HEK293 (cell line): ENCODE data around the gene GBF1.

Experiments
- CTCF ChIA-PET: fragments of 350-600 bp; formaldehyde crosslinking; extraction: SDS; loops from one replicate; lab custom pipeline; 2021; ENCODE audit warnings: antibody characterized with exemption; lab: Yijun Ruan, JAX
- POLR2A ChIA-PET: fragments of 300-600 bp; formaldehyde crosslinking; extraction: SDS; loops from one replicate; lab custom pipeline; 2020; ENCODE audit warnings: antibody characterized with exemption, inconsistent platforms; lab: Yijun Ruan, JAX
- H3K27ac ChIP-seq: fragments of 200-500 bp; sonication (Bioruptor generic); 2 replicates; pipeline ENCODE4 v1.5.1; 2014; ENCODE audit warnings: low read depth, low read length, control low read depth, inconsistent platforms; ENCODE audit errors: extremely low read depth
- H3K36me3 ChIP-seq, 2 experiments: fragments of 200-500 bp in 1 of 2; sonication (Bioruptor generic) in 1 of 2; 1 replicate in 1 of 2; 2 replicates in 1 of 2; pipeline ENCODE4 v1.5.1; 2014 to 2017; ENCODE audit warnings: inconsistent platforms in 2 of 2, low read length in 2 of 2; ENCODE audit not compliant: control insufficient read depth in 2 of 2, insufficient read depth in 1 of 2
- H3K4me1 ChIP-seq: fragments of 200-500 bp; sonication (Bioruptor generic); 2 replicates; pipeline ENCODE4 v1.5.1; 2014; ENCODE audit warnings: mild to moderate bottlenecking, low read length, inconsistent platforms; ENCODE audit not compliant: control insufficient read depth, insufficient read depth
- H3K4me3 ChIP-seq: 2 replicates; pipeline ENCODE4 v1.5.1; 2011; ENCODE audit warnings: low read depth, mild to moderate bottlenecking, control low read depth, low read length, moderate library complexity
- H3K9me3 ChIP-seq: fragments of 200-500 bp; sonication (Bioruptor generic); 2 replicates; pipeline ENCODE4 v1.5.1; 2014; ENCODE audit warnings: low read depth, low read length, inconsistent platforms; ENCODE audit not compliant: control insufficient read depth, insufficient read depth
- KLF10 ChIP-seq: fragments of 450-650 bp; IDR thresholded peaks from 2 replicates; pipeline ENCODE4 v1.5.1; 2018; ENCODE audit warnings: missing biosample characterization, mild to moderate bottlenecking, missing genetic modification characterization
- MEIS1 ChIP-seq: sonication (generic); formaldehyde crosslinking; IDR thresholded peaks from 2 replicates; pipeline ENCODE4 v1.8.1; 2022; ENCODE audit warnings: missing genetic modification reagents, mild to moderate bottlenecking, borderline replicate concordance
- ZBTB20 ChIP-seq: fragments of 450-650 bp; formaldehyde crosslinking; IDR thresholded peaks from 2 replicates; pipeline ENCODE4 v1.5.1; 2016; ENCODE audit warnings: missing biosample characterization, missing genetic modification characterization
- ZFP37 ChIP-seq: fragments of 450-650 bp; formaldehyde crosslinking; IDR thresholded peaks from 2 replicates; pipeline ENCODE4 v1.5.1; 2016; ENCODE audit warnings: missing biosample characterization, missing genetic modification characterization
- ZNF10 ChIP-seq: fragments of 450-650 bp; formaldehyde crosslinking; IDR thresholded peaks from 2 replicates; pipeline ENCODE4 v1.5.1; 2017; ENCODE audit warnings: missing biosample characterization, missing genetic modification characterization
- ZNF138 ChIP-seq: fragments of 450-650 bp; formaldehyde crosslinking; IDR thresholded peaks from 2 replicates; pipeline ENCODE4 v1.5.1; 2016; ENCODE audit warnings: missing biosample characterization, missing genetic modification characterization, borderline replicate concordance
- ZNF16 ChIP-seq: fragments of 450-650 bp; formaldehyde crosslinking; IDR thresholded peaks from 2 replicates; pipeline ENCODE4 v1.5.1; 2016; ENCODE audit warnings: low read depth, missing biosample characterization, missing genetic modification characterization
- ZNF202 ChIP-seq: fragments of 450-650 bp; formaldehyde crosslinking; IDR thresholded peaks from 2 replicates; pipeline ENCODE4 v1.5.1; 2016; ENCODE audit warnings: missing biosample characterization, missing genetic modification characterization, borderline replicate concordance
- ZNF341 ChIP-seq: fragments of 450-650 bp; formaldehyde crosslinking; IDR thresholded peaks from 2 replicates; pipeline ENCODE4; 2016; ENCODE audit warnings: low read depth, missing biosample characterization, missing genetic modification characterization
- ZNF416 ChIP-seq: fragments of 450-650 bp; formaldehyde crosslinking; IDR thresholded peaks from 2 replicates; pipeline ENCODE4 v1.5.1; 2016; ENCODE audit warnings: missing biosample characterization, missing genetic modification characterization
- ZNF423 ChIP-seq: fragments of 450-650 bp; formaldehyde crosslinking; IDR thresholded peaks from 2 replicates; pipeline ENCODE4 v1.5.1; 2016; ENCODE audit warnings: missing biosample characterization, missing genetic modification characterization
- ZNF433 ChIP-seq: fragments of 450-650 bp; formaldehyde crosslinking; IDR thresholded peaks from 2 replicates; pipeline ENCODE4 v1.5.1; 2016; ENCODE audit warnings: missing biosample characterization, missing genetic modification characterization, low read depth
- ZNF521 ChIP-seq: fragments of 450-650 bp; formaldehyde crosslinking; IDR thresholded peaks from 2 replicates; pipeline ENCODE4 v1.5.1; 2017; ENCODE audit warnings: missing biosample characterization, mild to moderate bottlenecking, missing genetic modification characterization
- ZNF555 ChIP-seq: fragments of 450-650 bp; formaldehyde crosslinking; conservative IDR thresholded peaks from 2 replicates; pipeline ENCODE4 v1.5.1; 2017; ENCODE audit warnings: missing biosample characterization, mild to moderate bottlenecking, missing genetic modification characterization, inconsistent platforms
- ZNF571 ChIP-seq: fragments of 450-650 bp; formaldehyde crosslinking; IDR thresholded peaks from 2 replicates; pipeline ENCODE4 v1.5.0; 2017; ENCODE audit warnings: missing biosample characterization, missing genetic modification characterization
- ZSCAN16 ChIP-seq: fragments of 450-650 bp; formaldehyde crosslinking; IDR thresholded peaks from 2 replicates; pipeline ENCODE4 v1.5.1; 2016; ENCODE audit warnings: missing biosample characterization, missing genetic modification characterization
- TF ChIP-seq, protein P1 (sequence below): fragments of 450-650 bp; formaldehyde crosslinking; IDR thresholded peaks from 2 replicates; pipeline ENCODE4 v1.5.1; 2016; ENCODE audit warnings: missing biosample characterization, missing genetic modification characterization
- TF ChIP-seq, protein P2 (sequence below): fragments of 450-650 bp; formaldehyde crosslinking; IDR thresholded peaks from 2 replicates; pipeline ENCODE4 v1.5.1; 2016; ENCODE audit warnings: missing biosample characterization, missing genetic modification characterization
- TF ChIP-seq, protein P3 (sequence below): fragments of 450-650 bp; formaldehyde crosslinking; IDR thresholded peaks from 2 replicates; pipeline ENCODE4 v1.5.0; 2017; ENCODE audit warnings: missing biosample characterization, missing genetic modification characterization, borderline replicate concordance

The GBF1 gene

DNA sequence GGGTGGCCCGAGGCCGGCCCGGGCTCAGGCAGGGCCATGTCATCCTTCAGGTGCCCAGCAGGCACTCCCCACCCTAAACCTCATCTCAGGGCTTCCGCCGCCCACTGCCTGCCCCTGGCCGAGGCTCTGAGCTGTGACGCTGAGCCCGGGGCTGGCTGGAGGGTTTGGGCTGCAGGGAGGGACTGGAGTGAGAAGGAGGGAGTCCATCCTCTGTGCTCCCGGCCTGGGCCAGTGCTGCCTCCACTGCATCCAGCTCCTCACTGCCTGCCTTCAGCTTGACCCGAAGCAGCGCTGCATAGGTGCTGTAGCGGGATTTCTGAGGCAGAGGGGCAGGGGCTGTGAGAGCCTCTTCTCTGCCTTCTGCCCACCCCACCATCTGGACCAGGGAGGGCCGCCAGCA is 157.8 kb downstream of the GBF1 start:
- H3K4me3 ChIP-seq = no peak overlapping the region
- H3K9me3 ChIP-seq = no peaks in the 10 kb centered on the region
- no peaks in the 10 kb centered on the region for H3K4me1 ChIP-seq
- ChIA-PET POLR2A (interaction anchor here (0.6 to 2.1 kb wide), 5 partner anchors 8 to 347 kb away, joined by 3 to 8 read pairs (median 5); partner anchors contain the start of genes FBXL15 and NFKB2), CTCF (interaction anchor here (0.5 to 7.2 kb wide), 23 partner anchors 9 to 372 kb away, joined by 3 to 41 read pairs (median 3); partner anchors contain the start of gene FBXL15)
- H3K27ac ChIP-seq = no peak overlapping the region
- peaks cover 0 to 16% of the 10 kb centered on the region in 2 experiments; a peak in 1 of 3 replicates for H3K36me3 ChIP-seq
- TF ChIP-seq ZNF423 (tag by site-specific recombination) = no peak
- TF ChIP-seq, protein P1, sequence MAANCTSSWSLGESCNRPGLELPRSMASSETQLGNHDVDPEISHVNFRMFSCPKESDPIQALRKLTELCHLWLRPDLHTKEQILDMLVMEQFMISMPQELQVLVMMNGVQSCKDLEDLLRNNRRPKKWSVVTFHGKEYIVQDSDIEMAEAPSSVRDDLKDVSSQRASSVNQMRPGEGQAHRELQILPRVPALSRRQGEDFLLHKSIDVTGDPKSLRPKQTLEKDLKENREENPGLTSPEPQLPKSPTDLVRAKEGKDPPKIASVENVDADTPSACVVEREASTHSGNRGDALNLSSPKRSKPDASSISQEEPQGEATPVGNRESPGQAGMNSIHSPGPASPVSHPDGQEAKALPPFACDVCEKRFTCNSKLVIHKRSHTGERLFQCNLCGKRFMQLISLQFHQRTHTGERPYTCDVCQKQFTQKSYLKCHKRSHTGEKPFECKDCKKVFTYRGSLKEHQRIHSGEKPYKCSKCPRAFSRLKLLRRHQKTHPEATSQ (tag by site-specific recombination) = no peak
- no peak for TF ChIP-seq ZNF202 (tag by site-specific recombination)
- TF ChIP-seq, protein P2, sequence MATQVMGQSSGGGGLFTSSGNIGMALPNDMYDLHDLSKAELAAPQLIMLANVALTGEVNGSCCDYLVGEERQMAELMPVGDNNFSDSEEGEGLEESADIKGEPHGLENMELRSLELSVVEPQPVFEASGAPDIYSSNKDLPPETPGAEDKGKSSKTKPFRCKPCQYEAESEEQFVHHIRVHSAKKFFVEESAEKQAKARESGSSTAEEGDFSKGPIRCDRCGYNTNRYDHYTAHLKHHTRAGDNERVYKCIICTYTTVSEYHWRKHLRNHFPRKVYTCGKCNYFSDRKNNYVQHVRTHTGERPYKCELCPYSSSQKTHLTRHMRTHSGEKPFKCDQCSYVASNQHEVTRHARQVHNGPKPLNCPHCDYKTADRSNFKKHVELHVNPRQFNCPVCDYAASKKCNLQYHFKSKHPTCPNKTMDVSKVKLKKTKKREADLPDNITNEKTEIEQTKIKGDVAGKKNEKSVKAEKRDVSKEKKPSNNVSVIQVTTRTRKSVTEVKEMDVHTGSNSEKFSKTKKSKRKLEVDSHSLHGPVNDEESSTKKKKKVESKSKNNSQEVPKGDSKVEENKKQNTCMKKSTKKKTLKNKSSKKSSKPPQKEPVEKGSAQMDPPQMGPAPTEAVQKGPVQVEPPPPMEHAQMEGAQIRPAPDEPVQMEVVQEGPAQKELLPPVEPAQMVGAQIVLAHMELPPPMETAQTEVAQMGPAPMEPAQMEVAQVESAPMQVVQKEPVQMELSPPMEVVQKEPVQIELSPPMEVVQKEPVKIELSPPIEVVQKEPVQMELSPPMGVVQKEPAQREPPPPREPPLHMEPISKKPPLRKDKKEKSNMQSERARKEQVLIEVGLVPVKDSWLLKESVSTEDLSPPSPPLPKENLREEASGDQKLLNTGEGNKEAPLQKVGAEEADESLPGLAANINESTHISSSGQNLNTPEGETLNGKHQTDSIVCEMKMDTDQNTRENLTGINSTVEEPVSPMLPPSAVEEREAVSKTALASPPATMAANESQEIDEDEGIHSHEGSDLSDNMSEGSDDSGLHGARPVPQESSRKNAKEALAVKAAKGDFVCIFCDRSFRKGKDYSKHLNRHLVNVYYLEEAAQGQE = no peak
- no peak for TF ChIP-seq ZNF138
- TF ChIP-seq ZBTB20 (tag by site-specific recombination) = peak; percentile 37; the same call in 1 of the 2 replicates

DNA sequence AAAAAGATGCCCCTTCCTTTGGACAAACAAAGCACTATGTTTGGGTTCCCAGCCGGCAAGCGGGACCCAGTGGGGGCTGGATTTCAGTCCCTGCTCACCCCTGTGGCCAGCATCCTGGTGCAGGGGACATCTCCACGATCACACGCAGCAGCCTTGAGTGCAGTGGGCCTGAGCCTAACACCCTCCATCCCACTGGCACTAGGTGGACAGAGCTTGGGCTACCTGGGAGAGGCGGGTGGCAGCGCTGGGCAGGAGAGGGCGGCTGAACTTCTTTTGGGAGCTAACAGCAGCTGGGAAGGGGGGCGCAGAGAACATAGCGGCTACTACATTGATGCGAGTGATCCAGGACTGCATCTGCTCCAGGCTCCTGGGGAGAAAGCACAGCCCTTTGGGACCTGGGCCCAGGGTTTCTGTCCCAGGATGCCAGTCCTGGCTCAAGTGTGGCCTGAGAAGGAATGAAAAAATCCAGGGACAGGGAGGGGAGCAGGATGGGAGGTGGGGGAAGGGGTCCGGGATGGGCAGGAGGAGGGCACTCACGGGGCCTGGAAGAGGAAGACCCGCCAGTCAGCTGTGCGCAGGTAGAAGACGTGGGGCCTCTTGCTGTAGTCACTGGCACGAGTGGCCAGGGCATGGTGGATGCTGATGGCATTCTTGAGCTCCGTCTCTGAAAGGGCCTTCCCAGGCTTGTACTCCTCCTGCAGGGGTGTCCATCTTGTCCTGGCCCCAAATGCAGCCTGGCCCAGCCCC is 159.2 kb downstream of the GBF1 start:
- Histone ChIP-seq H3K4me1 (no peaks in the 10 kb centered on the region; the same call in 1 of the 2 replicates), H3K27ac (no peak overlapping the region), H3K4me3 (no peak overlapping the region), H3K9me3 (no peaks in the 10 kb centered on the region), H3K36me3 (peaks cover 0 to 13% of the 10 kb centered on the region in 2 experiments; a peak in 1 of 3 replicates)
- TF ChIP-seq, protein P3, sequence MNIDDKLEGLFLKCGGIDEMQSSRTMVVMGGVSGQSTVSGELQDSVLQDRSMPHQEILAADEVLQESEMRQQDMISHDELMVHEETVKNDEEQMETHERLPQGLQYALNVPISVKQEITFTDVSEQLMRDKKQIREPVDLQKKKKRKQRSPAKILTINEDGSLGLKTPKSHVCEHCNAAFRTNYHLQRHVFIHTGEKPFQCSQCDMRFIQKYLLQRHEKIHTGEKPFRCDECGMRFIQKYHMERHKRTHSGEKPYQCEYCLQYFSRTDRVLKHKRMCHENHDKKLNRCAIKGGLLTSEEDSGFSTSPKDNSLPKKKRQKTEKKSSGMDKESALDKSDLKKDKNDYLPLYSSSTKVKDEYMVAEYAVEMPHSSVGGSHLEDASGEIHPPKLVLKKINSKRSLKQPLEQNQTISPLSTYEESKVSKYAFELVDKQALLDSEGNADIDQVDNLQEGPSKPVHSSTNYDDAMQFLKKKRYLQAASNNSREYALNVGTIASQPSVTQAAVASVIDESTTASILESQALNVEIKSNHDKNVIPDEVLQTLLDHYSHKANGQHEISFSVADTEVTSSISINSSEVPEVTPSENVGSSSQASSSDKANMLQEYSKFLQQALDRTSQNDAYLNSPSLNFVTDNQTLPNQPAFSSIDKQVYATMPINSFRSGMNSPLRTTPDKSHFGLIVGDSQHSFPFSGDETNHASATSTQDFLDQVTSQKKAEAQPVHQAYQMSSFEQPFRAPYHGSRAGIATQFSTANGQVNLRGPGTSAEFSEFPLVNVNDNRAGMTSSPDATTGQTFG = no peak
- TF ChIP-seq MEIS1 = no peak
- no peak for TF ChIP-seq ZNF433 (tag by site-specific recombination)
- no peak for TF ChIP-seq ZNF16 (tag by site-specific recombination)
- no peak for TF ChIP-seq ZNF521 (tag by site-specific recombination)
- TF ChIP-seq ZNF10 = no peak
- TF ChIP-seq ZSCAN16 (tag by site-specific recombination) = no peak
- no peak for TF ChIP-seq KLF10
- TF ChIP-seq ZNF555 (tag by site-specific recombination) = no peak
- TF ChIP-seq ZNF341 (tag by site-specific recombination) = no peak
- no peak for TF ChIP-seq ZNF571 (tag by site-specific recombination)
- no peak for TF ChIP-seq ZNF416 (tag by site-specific recombination)
- no peak for TF ChIP-seq ZFP37 (tag by site-specific recombination)
- ChIA-PET CTCF (interaction anchor here (0.7 to 7.2 kb wide), 14 partner anchors 8 to 235 kb away, joined by 3 to 41 read pairs (median 4); no protein-coding TSS in a partner anchor), POLR2A (interaction anchor here (0.6 to 2.1 kb wide), 2 partner anchors 16 to 17 kb away, joined by 4 to 8 read pairs; partner anchors contain the start of gene FBXL15)
